Fibroblast of lung (primary cell): Measurements from ENCODE around the gene MAP9. TPM values are rescaled to one million over a fixed set of nuclear protein-coding genes. Genes with fewer than 3 reads are reported as not detected.
A peak's percentile ranks its signal among the peaks of the same experiment; 100 is the strongest.

Source experiments
- DNase-seq, 2 donors: peaks; one replicate each; pipeline versions ENCODE4 v3.0.0 to v3.0.0-alpha.2; 2010; ENCODE audit warnings: low read depth in 2 of 2
- H2AFZ ChIP-seq: 2 replicates; pipeline ENCODE4 v1.5.1; 2012; ENCODE audit warnings: low read length, control low read depth, inconsistent platforms
- H3K27ac ChIP-seq: 2 replicates; pipeline ENCODE4 v1.5.1; 2011; ENCODE audit warnings: low read length, control low read depth; ENCODE audit not compliant: insufficient read depth
- H3K27me3 ChIP-seq: 2 replicates; pipeline ENCODE4 v1.5.1; 2011; ENCODE audit warnings: mild to moderate bottlenecking, low read length; ENCODE audit not compliant: control insufficient read depth, insufficient read depth
- H3K36me3 ChIP-seq: 2 replicates; pipeline ENCODE4 v1.5.1; 2011; ENCODE audit warnings: low read length; ENCODE audit not compliant: control insufficient read depth, insufficient read depth
- H3K4me1 ChIP-seq: 2 replicates; pipeline ENCODE4 v1.5.1; 2011; ENCODE audit warnings: low read length; ENCODE audit not compliant: control insufficient read depth, insufficient read depth; ENCODE audit errors: extremely low read depth
- H3K4me2 ChIP-seq: 2 replicates; pipeline ENCODE4 v1.5.1; 2011; ENCODE audit warnings: low read length, control low read depth; ENCODE audit not compliant: insufficient read depth; ENCODE audit errors: extremely low read depth
- H3K4me3 ChIP-seq, 4 experiments: fragments of 200-600 bp in 1 of 4; sonication (generic) in 1 of 4; replicated peaks in 1 of 4; 2 replicates each; pipeline ENCODE4 v1.5.1; 2011 to 2016; ENCODE audit warnings: low read length in 4 of 4, low read depth in 3 of 4, mild to moderate bottlenecking in 3 of 4, control low read depth in 2 of 4, inconsistent platforms in 1 of 4, mixed read lengths in 1 of 4; ENCODE audit not compliant: insufficient read depth in 1 of 4; ENCODE audit errors: control extremely low read depth in 1 of 4
- H3K79me2 ChIP-seq: 2 replicates; pipeline ENCODE4 v1.5.1; 2012; ENCODE audit warnings: mild to moderate bottlenecking, low read length, inconsistent platforms; ENCODE audit not compliant: control insufficient read depth, insufficient read depth
- H3K9ac ChIP-seq: 2 replicates; pipeline ENCODE4 v1.5.1; 2011; ENCODE audit warnings: mild to moderate bottlenecking, low read length, control low read depth; ENCODE audit not compliant: insufficient read depth
- H3K9me3 ChIP-seq: 2 replicates; pipeline ENCODE4 v1.5.1; 2012; ENCODE audit warnings: low read depth, low read length; ENCODE audit not compliant: control insufficient read depth, insufficient read depth
- H4K20me1 ChIP-seq: 2 replicates; pipeline ENCODE4 v1.5.1; 2011; ENCODE audit warnings: low read length; ENCODE audit not compliant: control insufficient read depth, insufficient read depth; ENCODE audit errors: extremely low read depth
- CTCF ChIP-seq, 2 donors: IDR thresholded peaks in 1 of 2; conservative IDR thresholded peaks in 1 of 2; 1 replicate in 1 of 2; 2 replicates in 1 of 2; pipeline ENCODE4 v1.5.1; 2011 to 2012; ENCODE audit warnings: low read length in 2 of 2, control low read depth in 1 of 2, inconsistent platforms in 1 of 2, low read depth in 1 of 2, mild to moderate bottlenecking in 1 of 2
- EZH2 ChIP-seq: IDR thresholded peaks from 2 replicates; pipeline ENCODE4 v1.5.1; 2012; ENCODE audit warnings: low read length, control low read depth, mild to moderate bottlenecking; ENCODE audit errors: missing control alignments
- polyA plus RNA-seq, 2 donors: library from polyadenylated mRNA; depleted of rRNA in 1 of 2; stranded (reverse) in 1 of 2; unstranded in 1 of 2; fragments of >200 nt; gene quantifications; 2 replicates each; pipeline ENCODE4 v1.2.1, GENCODE V29; 2011 to 2012; ENCODE audit warnings: missing spikeins in 1 of 2
- total RNA-seq: library from RNA; depleted of rRNA; stranded (reverse); fragments of >200 nt; gene quantifications from 2 replicates; pipeline ENCODE4 v1.2.1, GENCODE V29; 2014

The MAP9 gene
- total and polyA plus RNA-seq, 2 donors (not counting 1 experiment from before 2014, with no cell fraction given), result 12.6 to 14.7 TPM

- Histone ChIP-seq H3K4me3 (peak overlapping the region in 2 of 4 experiments; percentile 77 to 88), H3K4me2 (no peak overlapping the region)
- peak; percentile 17 to 29 for DNase-seq
Measured at GRCh38 chr4:155377276-155377675, 511 bp upstream of the MAP9 start.

GRCh38 chr4:155371432-155372043 lies 5.2 kb downstream of the MAP9 start:
- Histone ChIP-seq H3K27ac (no peak overlapping the region), H3K9me3 (no peaks in the 10 kb centered on the region), H3K4me1 (no peaks in the 10 kb centered on the region), H4K20me1 (no peaks in the 10 kb centered on the region), H3K36me3 (no peaks in the 10 kb centered on the region), H2AFZ (no peak overlapping the region), H3K9ac (no peak overlapping the region), H3K27me3 (no peaks in the 10 kb centered on the region), H3K4me2 (no peak overlapping the region), H3K4me3 (no peak overlapping the region), H3K79me2 (no peaks in the 10 kb centered on the region)
- peak; percentile 14 to 53 for DNase-seq
- TF ChIP-seq CTCF (conservative IDR thresholded peaks at IDR 0.05 in 1 of 2, IDR thresholded peaks at IDR 0.05 in 1 of 2; ENCODE audit: low read depth in 1 of 2, low read length in 2 of 2) (peak in 1 of 2 donors; percentile 42), EZH2 (no peak)

More at GRCh38 chr4:155377276-155377675, 511 bp upstream of the MAP9 start:
- Histone ChIP-seq H3K36me3 (no peaks in the 10 kb centered on the region), H3K27ac (no peak overlapping the region), H4K20me1 (no peaks in the 10 kb centered on the region), H3K9ac (no peak overlapping the region), H3K79me2 (no peaks in the 10 kb centered on the region), H3K9me3 (no peaks in the 10 kb centered on the region), H3K27me3 (no peaks in the 10 kb centered on the region), H3K4me1 (no peaks in the 10 kb centered on the region), H2AFZ (peak overlapping the region; percentile 81)
- TF ChIP-seq CTCF (conservative IDR thresholded peaks at IDR 0.05 in 1 of 2, IDR thresholded peaks at IDR 0.05 in 1 of 2; ENCODE audit: low read depth in 1 of 2, low read length in 2 of 2) (no peak), EZH2 (no peak)

GRCh38 chr4:155367608-155368007 lies 9.2 kb downstream of the MAP9 start:
- Histone ChIP-seq H3K9ac (no peak overlapping the region), H3K27me3 (no peaks in the 10 kb centered on the region), H3K9me3 (no peaks in the 10 kb centered on the region), H3K27ac (no peak overlapping the region), H2AFZ (no peak overlapping the region), H4K20me1 (no peaks in the 10 kb centered on the region), H3K79me2 (no peaks in the 10 kb centered on the region), H3K36me3 (no peaks in the 10 kb centered on the region), H3K4me2 (no peak overlapping the region), H3K4me3 (no peak overlapping the region), H3K4me1 (no peaks in the 10 kb centered on the region)
- TF ChIP-seq CTCF (conservative IDR thresholded peaks at IDR 0.05 in 1 of 2, IDR thresholded peaks at IDR 0.05 in 1 of 2; ENCODE audit: low read depth in 1 of 2, low read length in 2 of 2) (no peak), EZH2 (no peak)
- DNase-seq, result no peak
